Measurements from ENCODE around the gene TIMM44.
"Not testable (repeated sequence)": the region's sequence is repeated elsewhere in the genome, so short reads cannot be mapped to it uniquely, and the experiment has no call there.

Gene TIMM44

DNA sequence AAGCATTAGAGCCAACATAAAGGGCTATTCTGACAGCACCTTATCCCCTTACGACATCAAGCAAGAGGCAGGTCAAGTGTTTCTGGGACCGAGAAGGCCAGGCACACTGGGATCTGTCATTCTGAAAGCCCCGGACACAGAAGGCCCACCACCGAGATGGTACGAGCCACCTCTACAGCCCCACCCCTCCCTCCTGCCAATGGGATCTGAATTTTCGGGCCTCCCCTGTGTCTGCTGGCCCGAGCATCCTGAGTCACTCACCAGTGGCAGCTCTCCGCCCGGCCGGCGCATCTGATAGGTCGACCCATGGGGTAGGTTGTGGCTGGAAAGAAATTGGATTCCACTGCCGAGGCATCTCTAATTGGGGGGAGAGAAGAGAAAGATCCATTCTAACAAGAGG lies 2.6 kb downstream of the TIMM44 start:
- Histone ChIP-seq H3K4me1 (ENCODE audit: control insufficient read depth in 1 of 2, insufficient read depth in 2 of 2, low read length in 2 of 2) (peaks cover 0 to 29% of the 10 kb centered on the region in 2 donors), H3K9me3 (ENCODE audit: control insufficient read depth in 1 of 2, low read length in 2 of 2) (no peaks in the 10 kb centered on the region), H3K36me3 (ENCODE audit: control insufficient read depth in 1 of 2, insufficient read depth in 2 of 2, low read length in 2 of 2) (peaks cover 18 to 33% of the 10 kb centered on the region in 2 donors), H3K27ac (ENCODE audit: low read length) (no peak overlapping the region), H3K4me3 (ENCODE audit: low read depth in 1 of 2, low read length in 2 of 2) (no peak overlapping the region), H3K27me3 (ENCODE audit: low read depth, low read length) (no peaks in the 10 kb centered on the region)

DNA sequence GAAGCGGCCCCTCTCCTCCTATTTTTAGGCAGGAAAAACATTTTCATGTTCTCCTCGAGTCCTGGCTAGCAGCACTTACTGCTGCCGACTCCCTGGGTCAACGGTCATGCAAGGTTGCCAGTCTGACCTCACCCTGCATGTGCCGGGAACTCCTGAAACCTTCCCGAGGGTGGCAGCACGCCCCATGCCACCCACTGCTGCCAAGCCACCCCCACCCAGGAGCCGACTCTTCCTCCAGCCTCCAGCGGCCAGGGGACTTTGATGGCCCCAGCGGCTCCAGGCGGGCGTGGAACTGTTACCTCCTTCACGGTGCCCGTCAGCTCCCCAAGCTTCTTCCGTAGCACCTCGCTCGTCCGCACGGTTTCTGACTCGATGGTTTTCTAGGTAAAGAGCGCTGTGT lies 8.7 kb downstream of the TIMM44 start:
- peaks cover 0 to 17% of the 10 kb centered on the region in 2 donors for H3K4me1 ChIP-seq (ENCODE audit: control insufficient read depth in 1 of 2, insufficient read depth in 2 of 2, low read length in 2 of 2)
- no peak overlapping the region for H3K27ac ChIP-seq (ENCODE audit: low read length)
- H3K27me3 ChIP-seq (ENCODE audit: low read depth, low read length), result no peaks in the 10 kb centered on the region
- H3K9me3 ChIP-seq (ENCODE audit: control insufficient read depth in 1 of 2, low read length in 2 of 2), result no peaks in the 10 kb centered on the region
- no peak overlapping the region for H3K4me3 ChIP-seq (ENCODE audit: low read depth in 1 of 2, low read length in 2 of 2)
- H3K36me3 ChIP-seq (ENCODE audit: control insufficient read depth in 1 of 2, insufficient read depth in 2 of 2, low read length in 2 of 2), result peaks cover 24 to 66% of the 10 kb centered on the region in 2 donors

DNA sequence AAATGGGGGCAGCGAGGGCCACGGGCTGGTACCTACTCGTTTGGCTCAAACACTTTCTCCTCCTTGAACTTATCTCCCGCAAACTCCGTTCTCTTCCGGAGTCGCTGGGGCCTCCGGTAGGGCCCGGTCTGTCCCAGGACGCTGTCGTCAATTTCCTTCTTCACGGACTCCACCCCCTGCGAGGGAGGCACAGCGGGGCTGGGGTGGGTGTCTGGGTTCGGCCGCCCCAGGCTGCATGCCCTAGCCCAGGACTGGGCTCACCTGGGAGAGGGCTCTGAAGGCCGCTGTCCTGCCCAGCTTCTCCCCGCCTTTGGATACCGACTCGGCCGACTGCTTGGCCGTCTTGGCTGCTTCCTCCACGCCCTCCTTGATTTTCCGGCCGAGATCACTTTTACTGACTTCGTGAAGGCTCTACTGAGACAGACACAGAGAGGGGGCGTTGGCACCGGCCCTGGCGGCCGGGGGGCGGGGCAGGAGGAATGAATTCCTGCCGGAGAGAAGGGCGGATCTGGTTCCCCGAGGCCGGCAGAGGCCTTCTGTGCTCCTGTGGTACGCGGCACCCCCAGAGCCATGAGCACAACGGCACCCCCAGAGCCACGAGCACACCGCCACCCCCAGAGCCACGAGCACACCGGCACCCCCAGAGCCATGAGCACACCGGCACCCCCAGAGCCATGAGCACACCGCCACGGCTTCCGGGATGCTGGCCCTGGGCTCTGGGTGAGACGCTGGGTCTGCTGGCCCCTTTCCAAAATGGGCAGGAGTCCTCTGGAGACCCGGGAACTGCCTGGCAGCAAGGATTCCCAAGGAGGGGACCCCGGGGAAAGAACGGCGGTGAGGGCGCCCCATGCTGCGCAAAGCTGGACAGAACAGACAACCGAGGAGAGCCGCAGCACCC lies 9.4 kb downstream of the TIMM44 start:
- Histone ChIP-seq H3K27ac (ENCODE audit: low read length) (no peak overlapping the region), H3K27me3 (ENCODE audit: low read depth, low read length) (no peaks in the 10 kb centered on the region), H3K9me3 (ENCODE audit: control insufficient read depth in 1 of 2, low read length in 2 of 2) (no peaks in the 10 kb centered on the region), H3K4me3 (ENCODE audit: low read depth in 1 of 2, low read length in 2 of 2) (no peak overlapping the region), H3K36me3 (ENCODE audit: control insufficient read depth in 1 of 2, insufficient read depth in 2 of 2, low read length in 2 of 2) (peaks cover 24 to 65% of the 10 kb centered on the region in 2 donors), H3K4me1 (ENCODE audit: control insufficient read depth in 1 of 2, insufficient read depth in 2 of 2, low read length in 2 of 2) (peaks cover 0 to 24% of the 10 kb centered on the region in 2 donors)

- H3K4me1 ChIP-seq (ENCODE audit: control insufficient read depth in 1 of 2, insufficient read depth in 2 of 2, low read length in 2 of 2), result peaks cover 0 to 29% of the 10 kb centered on the region in 2 donors
These were observed 10.1 kb downstream of the TIMM44 start for GRCh38 chr19:7933411-7933810.

GRCh38 chr19:7932930-7933300 lies 10.6 kb downstream of the TIMM44 start:
- H3K27me3 ChIP-seq (ENCODE audit: low read depth, low read length), result no peaks in the 10 kb centered on the region
- H3K4me1 ChIP-seq (ENCODE audit: control insufficient read depth in 1 of 2, insufficient read depth in 2 of 2, low read length in 2 of 2), result peaks cover 0 to 34% of the 10 kb centered on the region in 2 donors
- H3K9me3 ChIP-seq (ENCODE audit: control insufficient read depth in 1 of 2, low read length in 2 of 2), result no peaks in the 10 kb centered on the region
- no peak overlapping the region for H3K27ac ChIP-seq (ENCODE audit: low read length)
- no peak overlapping the region for H3K4me3 ChIP-seq (ENCODE audit: low read depth in 1 of 2, low read length in 2 of 2)
- peaks cover 20 to 63% of the 10 kb centered on the region in 2 donors for H3K36me3 ChIP-seq (ENCODE audit: control insufficient read depth in 1 of 2, insufficient read depth in 2 of 2, low read length in 2 of 2)

More at GRCh38 chr19:7933411-7933810, 10.1 kb downstream of the TIMM44 start:
- Histone ChIP-seq H3K9me3 (ENCODE audit: control insufficient read depth in 1 of 2, low read length in 2 of 2) (no peaks in the 10 kb centered on the region), H3K27ac (ENCODE audit: low read length) (no peak overlapping the region), H3K4me3 (ENCODE audit: low read depth in 1 of 2, low read length in 2 of 2) (no peak overlapping the region), H3K27me3 (ENCODE audit: low read depth, low read length) (no peaks in the 10 kb centered on the region), H3K36me3 (ENCODE audit: control insufficient read depth in 1 of 2, insufficient read depth in 2 of 2, low read length in 2 of 2) (peaks cover 20 to 65% of the 10 kb centered on the region in 2 donors)

DNA sequence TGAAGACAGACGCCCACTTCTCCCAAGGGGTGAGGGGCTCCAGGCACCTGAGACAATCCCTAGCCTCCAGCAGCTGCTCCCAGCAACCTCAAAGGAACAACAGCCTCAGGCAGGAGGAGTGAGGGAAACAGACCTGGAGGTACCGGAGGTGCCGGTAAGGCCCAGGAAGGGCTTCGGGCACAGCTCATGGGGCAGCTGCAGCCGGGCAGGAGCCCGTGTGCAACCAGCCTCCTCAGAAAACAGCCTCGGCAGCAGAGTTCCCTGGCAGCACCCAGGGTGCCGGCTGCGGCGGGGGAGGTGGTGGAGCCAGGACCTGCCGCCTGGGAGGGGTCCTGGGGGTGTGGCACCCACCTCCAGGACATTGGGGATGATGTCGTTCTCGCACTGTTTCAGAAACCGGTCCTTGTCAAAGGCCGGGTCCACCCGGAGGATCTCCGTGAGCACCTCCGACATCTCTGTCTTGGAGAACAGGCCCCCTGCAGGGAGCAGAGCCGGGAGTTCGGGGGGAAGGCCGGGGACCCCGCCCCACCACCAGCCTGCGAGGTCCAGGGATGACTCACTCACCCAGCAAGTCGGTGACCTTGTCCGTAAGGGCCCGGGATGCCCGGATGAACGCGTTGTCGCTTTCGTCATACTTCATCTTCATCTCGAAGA lies 11.1 kb downstream of the TIMM44 start:
- Histone ChIP-seq H3K36me3 (ENCODE audit: control insufficient read depth in 1 of 2, insufficient read depth in 2 of 2, low read length in 2 of 2) (peaks cover 19 to 58% of the 10 kb centered on the region in 2 donors), H3K4me1 (ENCODE audit: control insufficient read depth in 1 of 2, insufficient read depth in 2 of 2, low read length in 2 of 2) (peaks cover 0 to 39% of the 10 kb centered on the region in 2 donors), H3K4me3 (ENCODE audit: low read depth in 1 of 2, low read length in 2 of 2) (no peak overlapping the region), H3K9me3 (ENCODE audit: control insufficient read depth in 1 of 2, low read length in 2 of 2) (no peaks in the 10 kb centered on the region), H3K27ac (ENCODE audit: low read length) (no peak overlapping the region), H3K27me3 (ENCODE audit: low read depth, low read length) (no peaks in the 10 kb centered on the region)

DNA sequence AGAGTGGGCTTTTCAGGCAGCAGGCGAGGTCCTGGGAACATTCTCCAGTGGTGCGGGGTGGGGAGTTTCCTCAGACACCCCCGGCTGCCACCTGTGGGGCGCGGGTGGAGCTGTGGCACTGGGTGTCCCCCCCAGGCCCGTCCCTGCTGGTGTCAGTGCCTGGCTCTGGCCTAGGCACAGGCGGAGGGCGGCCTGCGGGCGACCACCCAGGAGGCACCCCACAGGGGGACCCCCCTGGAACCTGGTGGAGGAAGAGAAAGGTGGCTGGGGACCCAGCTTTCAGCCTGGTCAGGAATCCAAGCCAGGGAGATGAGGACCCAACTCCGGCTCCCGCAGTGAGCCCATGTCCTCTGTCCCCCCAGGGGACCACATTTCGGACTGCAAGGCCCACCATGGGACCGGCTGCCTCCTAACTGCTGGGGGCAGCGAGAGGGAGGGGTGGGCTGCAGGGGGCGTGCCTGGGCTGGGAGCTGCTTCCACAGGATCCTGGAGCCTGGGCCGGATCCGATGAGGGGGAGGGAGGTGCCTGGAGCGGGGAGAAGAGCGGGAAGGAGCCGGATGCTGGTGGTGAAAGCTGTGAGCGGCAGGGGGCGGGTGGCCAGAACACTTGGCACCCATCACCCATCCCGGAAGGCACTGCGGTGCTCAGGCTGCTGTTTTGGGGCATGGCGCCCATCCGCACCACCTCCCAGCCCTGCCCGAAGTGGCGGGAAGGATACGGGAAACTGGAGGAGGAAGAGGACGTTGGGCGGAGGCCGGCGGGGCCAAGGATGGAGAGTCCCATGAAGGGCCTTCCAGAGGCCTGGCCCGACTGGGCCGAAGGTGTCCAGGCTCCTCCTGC lies 12.0 kb downstream of the TIMM44 start:
- Histone ChIP-seq H3K4me3 (ENCODE audit: low read depth in 1 of 2, low read length in 2 of 2) (no peak overlapping the region), H3K9me3 (ENCODE audit: control insufficient read depth in 1 of 2, low read length in 2 of 2) (no peaks in the 10 kb centered on the region), H3K4me1 (ENCODE audit: control insufficient read depth in 1 of 2, insufficient read depth in 2 of 2, low read length in 2 of 2) (peaks cover 0 to 48% of the 10 kb centered on the region in 2 donors), H3K27ac (ENCODE audit: low read length) (peak overlapping the region; percentile 51), H3K27me3 (ENCODE audit: low read depth, low read length) (no peaks in the 10 kb centered on the region), H3K36me3 (ENCODE audit: control insufficient read depth in 1 of 2, insufficient read depth in 2 of 2, low read length in 2 of 2) (peaks cover 17 to 53% of the 10 kb centered on the region in 2 donors)

DNA sequence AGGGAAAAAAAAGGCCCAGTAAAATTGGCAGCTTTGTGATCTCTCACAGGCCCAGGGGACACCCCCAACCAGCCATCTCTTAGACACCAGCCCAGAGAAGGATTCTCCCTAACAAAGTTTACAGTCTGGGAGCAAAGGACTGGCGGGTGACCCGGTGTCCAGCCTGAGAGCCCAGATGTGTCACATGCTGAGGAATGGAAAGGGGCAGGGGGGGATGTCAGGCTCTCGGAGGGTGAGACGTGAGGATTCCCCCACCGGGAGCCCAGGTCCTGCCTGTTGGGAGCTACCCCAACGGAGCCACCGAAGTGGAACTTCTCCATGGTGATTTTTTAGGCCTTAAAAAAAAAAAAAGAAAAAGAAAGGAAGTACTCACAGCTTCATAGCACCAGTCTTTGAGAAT lies 12.7 kb downstream of the TIMM44 start:
- H3K4me1 ChIP-seq (ENCODE audit: control insufficient read depth in 1 of 2, insufficient read depth in 2 of 2, low read length in 2 of 2), result peaks cover 0 to 52% of the 10 kb centered on the region in 2 donors
- no peaks in the 10 kb centered on the region for H3K27me3 ChIP-seq (ENCODE audit: low read depth, low read length)
- no peak overlapping the region for H3K4me3 ChIP-seq (ENCODE audit: low read depth in 1 of 2, low read length in 2 of 2)
- H3K27ac ChIP-seq (ENCODE audit: low read length), result peak overlapping the region; percentile 51
- peaks cover 15 to 47% of the 10 kb centered on the region in 2 donors for H3K36me3 ChIP-seq (ENCODE audit: control insufficient read depth in 1 of 2, insufficient read depth in 2 of 2, low read length in 2 of 2)
- H3K9me3 ChIP-seq (ENCODE audit: control insufficient read depth in 1 of 2, low read length in 2 of 2), result no peaks in the 10 kb centered on the region

DNA sequence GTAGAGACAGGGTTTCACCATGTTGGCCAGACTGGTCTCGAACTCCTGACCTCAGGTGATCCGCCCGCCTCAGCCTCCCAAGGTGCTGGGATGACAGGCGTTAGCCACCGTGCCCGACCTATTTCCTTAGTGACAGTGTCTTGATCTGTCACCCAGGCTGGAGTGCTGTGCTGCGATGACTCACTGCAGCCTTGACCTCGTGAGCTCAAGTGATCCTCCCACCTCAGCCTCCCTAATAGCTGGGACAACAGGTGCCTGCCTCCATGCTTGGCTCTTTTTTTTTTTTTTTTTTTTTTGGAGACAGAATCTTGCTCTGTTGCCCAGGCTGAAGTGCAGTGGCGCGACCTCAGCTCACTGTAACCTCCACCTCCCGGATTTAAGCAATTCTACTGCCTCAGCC lies 13.4 kb downstream of the TIMM44 start:
- peaks cover 0 to 58% of the 10 kb centered on the region in 2 donors for H3K4me1 ChIP-seq (ENCODE audit: control insufficient read depth in 1 of 2, insufficient read depth in 2 of 2, low read length in 2 of 2)
- H3K27ac ChIP-seq (ENCODE audit: low read length); H3K27me3 ChIP-seq (ENCODE audit: low read depth, low read length); H3K4me3 ChIP-seq (ENCODE audit: low read depth in 1 of 2, low read length in 2 of 2); H3K9me3 ChIP-seq (ENCODE audit: control insufficient read depth in 1 of 2, low read length in 2 of 2): not testable (repeated sequence)
- H3K36me3 ChIP-seq (ENCODE audit: control insufficient read depth in 1 of 2, insufficient read depth in 2 of 2, low read length in 2 of 2), result peaks cover 12 to 39% of the 10 kb centered on the region in 2 donors

- Histone ChIP-seq H3K36me3 (ENCODE audit: control insufficient read depth in 1 of 2, insufficient read depth in 2 of 2, low read length in 2 of 2) (peaks cover 12 to 30% of the 10 kb centered on the region in 2 donors), H3K4me3 (ENCODE audit: low read depth in 1 of 2, low read length in 2 of 2) (peak overlapping the region in 1 of 2 donors; percentile 37), H3K27ac (ENCODE audit: low read length) (peak overlapping the region; percentile 64), H3K4me1 (ENCODE audit: control insufficient read depth in 1 of 2, insufficient read depth in 2 of 2, low read length in 2 of 2) (peaks cover 0 to 68% of the 10 kb centered on the region in 2 donors), H3K27me3 (ENCODE audit: low read depth, low read length) (no peaks in the 10 kb centered on the region), H3K9me3 (ENCODE audit: control insufficient read depth in 1 of 2, low read length in 2 of 2) (no peaks in the 10 kb centered on the region)
These were observed 14.4 kb downstream of the TIMM44 start for GRCh38 chr19:7928741-7929701.

Measured in muscle layer of duodenum (tissue), 2 donors.